Keratinocyte (primary cell): ENCODE results near the gene ALG2. TPM values are rescaled to one million over a fixed set of nuclear protein-coding genes. Genes with fewer than 3 reads are reported as not detected.
"Not testable (repeated sequence)": the region's sequence is repeated elsewhere in the genome, so short reads cannot be mapped to it uniquely, and the experiment has no call there.

Experiments used
- DNase-seq: peaks from one replicate; pipeline ENCODE4 v3.0.0-alpha.2; 2011; ENCODE audit warnings: low read depth, missing footprints, low spot score
- FAIRE-seq: peaks from 2 replicates; lab custom pipeline; 2011; peaks lifted over from hg19 to GRCh38; lab: Jason Lieb, UNC
- H2AFZ ChIP-seq: 2 replicates; pipeline ENCODE4 v1.6.0; 2012; ENCODE audit warnings: low read length, control low read depth, inconsistent platforms; ENCODE audit not compliant: control insufficient read depth
- H3K27ac ChIP-seq: 2 replicates; pipeline ENCODE4 v1.5.1; 2011; ENCODE audit warnings: low read length; ENCODE audit not compliant: control insufficient read depth, insufficient read depth
- H3K27me3 ChIP-seq: 3 replicates; pipeline ENCODE4 v1.6.0; 2011; ENCODE audit warnings: low read length; ENCODE audit not compliant: control insufficient read depth, insufficient read depth; ENCODE audit errors: extremely low read depth
- H3K36me3 ChIP-seq, 2 experiments: 2 replicates in 1 of 2; 3 replicates in 1 of 2; pipeline ENCODE4 v1.5.1; 2011; ENCODE audit warnings: low read length in 2 of 2, mild to moderate bottlenecking in 1 of 2; ENCODE audit not compliant: control insufficient read depth in 2 of 2, insufficient read depth in 2 of 2; ENCODE audit errors: extremely low read depth in 1 of 2
- H3K4me1 ChIP-seq: 3 replicates; pipeline ENCODE4 v1.5.1; 2011; ENCODE audit warnings: low read length; ENCODE audit not compliant: control insufficient read depth, insufficient read depth; ENCODE audit errors: extremely low read depth
- H3K4me2 ChIP-seq: 3 replicates; pipeline ENCODE4 v1.6.0; 2011; ENCODE audit warnings: low read depth, low read length; ENCODE audit not compliant: control insufficient read depth, insufficient read depth; ENCODE audit errors: extremely low read depth
- H3K4me3 ChIP-seq, 3 experiments: fragments of 200-600 bp in 1 of 3; sonication (generic) in 1 of 3; 2 replicates in 2 of 3; 3 replicates in 1 of 3; pipeline ENCODE4 v1.5.1; 2011 to 2016; ENCODE audit warnings: low read length in 3 of 3, mild to moderate bottlenecking in 3 of 3, control low read depth in 2 of 3, inconsistent platforms in 1 of 3, low read depth in 1 of 3, mixed read lengths in 1 of 3, mixed run types in 1 of 3, moderate library complexity in 1 of 3; ENCODE audit not compliant: control insufficient read depth in 2 of 3, insufficient read depth in 2 of 3; ENCODE audit errors: extremely low read depth in 1 of 3
- H3K79me2 ChIP-seq: 2 replicates; pipeline ENCODE4 v1.6.0; 2012; ENCODE audit warnings: low read length; ENCODE audit not compliant: control insufficient read depth, insufficient read depth
- H3K9ac ChIP-seq: 3 replicates; pipeline ENCODE4 v1.6.0; 2011; ENCODE audit warnings: low read length; ENCODE audit not compliant: control insufficient read depth, insufficient read depth; ENCODE audit errors: extremely low read depth
- H3K9me1 ChIP-seq: 3 replicates; pipeline ENCODE4 v1.6.0; 2011; ENCODE audit warnings: low read length; ENCODE audit not compliant: control insufficient read depth, insufficient read depth; ENCODE audit errors: extremely low read depth
- H3K9me3 ChIP-seq: 2 replicates; pipeline ENCODE4 v1.5.1; 2012; ENCODE audit warnings: low read depth, low read length; ENCODE audit not compliant: control insufficient read depth
- H4K20me1 ChIP-seq: 3 replicates; pipeline ENCODE4 v1.6.0; 2011; ENCODE audit warnings: low read length; ENCODE audit not compliant: control insufficient read depth, insufficient read depth; ENCODE audit errors: extremely low read depth
- EZH2 ChIP-seq: IDR thresholded peaks from one replicate; pipeline ENCODE4 v1.6.1; 2012; ENCODE audit warnings: inconsistent platforms, mild to moderate bottlenecking, low read length, moderate library complexity
- dilution Hi-C: fragments of 300-500 bp; cut with MboI; formaldehyde crosslinking; loops from one replicate; pipeline ENCODE4 v1.7.0; 2020; ENCODE audit warnings: low sequenced_read_pairs; ENCODE audit not compliant: extremely low pct_ligation_motif_present
- polyA plus RNA-seq, 5 experiments: library from polyadenylated mRNA; depleted of rRNA in 3 of 5; stranded (reverse) in 3 of 5; stranded (forward) in 1 of 5; unstranded in 1 of 5; fragments of >200 nt; gene quantifications; 1 replicate in 1 of 5; 2 replicates in 3 of 5; 3 replicates in 1 of 5; pipeline versions ENCODE4 v1.2.1 to v1.2.3, GENCODE V29; 2011 to 2012; ENCODE audit warnings: missing spikeins in 2 of 5, low read depth in 1 of 5, low replicate concordance in 1 of 5
- TF ChIP-seq, protein P1 (sequence below), 3 experiments: IDR thresholded peaks in 1 of 3; conservative IDR thresholded peaks in 1 of 3; optimal IDR thresholded peaks in 1 of 3; 2 replicates in 2 of 3; 3 replicates in 1 of 3; pipeline versions ENCODE3 to v1.5.1; 2011; ENCODE audit warnings: low read length in 3 of 3, mild to moderate bottlenecking in 3 of 3, moderate library complexity in 2 of 3, control low read depth in 1 of 3, inconsistent platforms in 1 of 3; ENCODE audit not compliant: insufficient read depth in 2 of 3; ENCODE audit errors: extremely low read depth in 1 of 3

Gene ALG2
- polyA plus RNA-seq, 1 donor (not counting 4 experiments of a cell fraction or from before 2014, with no cell fraction given), result 57.1 TPM

DNA sequence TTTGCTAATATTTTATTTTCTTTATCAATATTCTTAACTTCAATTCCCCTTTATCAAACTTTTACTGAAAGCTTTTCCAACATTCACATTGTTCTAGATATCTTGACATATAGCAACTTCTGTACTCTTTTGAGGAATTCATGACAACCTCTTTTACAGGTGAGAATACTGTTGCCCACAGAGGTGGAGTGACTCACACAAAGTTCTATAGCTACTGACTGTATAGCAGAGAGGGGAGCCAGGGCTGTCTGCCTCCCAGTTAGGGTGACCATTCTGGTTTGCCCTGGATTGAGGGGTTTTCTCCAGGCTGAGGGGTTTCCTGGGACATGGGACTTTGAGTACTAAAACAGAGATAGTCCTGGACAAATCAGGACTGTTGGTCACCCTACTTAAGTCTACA is 16.6 kb upstream of the ALG2 start:
- Histone ChIP-seq H3K4me1 (no peaks in the 10 kb centered on the region), H3K79me2 (no peaks in the 10 kb centered on the region), H3K9ac (no peak overlapping the region), H3K9me1 (peaks cover 2% of the 10 kb centered on the region), H3K36me3 (peaks cover 2 to 4% of the 10 kb centered on the region in 2 experiments), H3K9me3 (no peaks in the 10 kb centered on the region), H2AFZ (no peak overlapping the region), H3K4me2 (no peak overlapping the region), H3K4me3 (no peak overlapping the region), H3K27me3 (no peaks in the 10 kb centered on the region), H4K20me1 (no peaks in the 10 kb centered on the region), H3K27ac (no peak overlapping the region)
- DNase-seq (no peak), FAIRE-seq (no peak)
- TF ChIP-seq EZH2, result no peak
- TF ChIP-seq, protein P1, sequence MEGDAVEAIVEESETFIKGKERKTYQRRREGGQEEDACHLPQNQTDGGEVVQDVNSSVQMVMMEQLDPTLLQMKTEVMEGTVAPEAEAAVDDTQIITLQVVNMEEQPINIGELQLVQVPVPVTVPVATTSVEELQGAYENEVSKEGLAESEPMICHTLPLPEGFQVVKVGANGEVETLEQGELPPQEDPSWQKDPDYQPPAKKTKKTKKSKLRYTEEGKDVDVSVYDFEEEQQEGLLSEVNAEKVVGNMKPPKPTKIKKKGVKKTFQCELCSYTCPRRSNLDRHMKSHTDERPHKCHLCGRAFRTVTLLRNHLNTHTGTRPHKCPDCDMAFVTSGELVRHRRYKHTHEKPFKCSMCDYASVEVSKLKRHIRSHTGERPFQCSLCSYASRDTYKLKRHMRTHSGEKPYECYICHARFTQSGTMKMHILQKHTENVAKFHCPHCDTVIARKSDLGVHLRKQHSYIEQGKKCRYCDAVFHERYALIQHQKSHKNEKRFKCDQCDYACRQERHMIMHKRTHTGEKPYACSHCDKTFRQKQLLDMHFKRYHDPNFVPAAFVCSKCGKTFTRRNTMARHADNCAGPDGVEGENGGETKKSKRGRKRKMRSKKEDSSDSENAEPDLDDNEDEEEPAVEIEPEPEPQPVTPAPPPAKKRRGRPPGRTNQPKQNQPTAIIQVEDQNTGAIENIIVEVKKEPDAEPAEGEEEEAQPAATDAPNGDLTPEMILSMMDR (optimal IDR thresholded peaks at IDR 0.05 in 1 of 3, IDR thresholded peaks at IDR 0.05 in 1 of 3, conservative IDR thresholded peaks at IDR 0.05 in 1 of 3; ENCODE audit: extremely low read depth in 1 of 3, insufficient read depth in 2 of 3, low read length in 3 of 3), result no peak
- dilution Hi-C loops, result no loop called here

DNA sequence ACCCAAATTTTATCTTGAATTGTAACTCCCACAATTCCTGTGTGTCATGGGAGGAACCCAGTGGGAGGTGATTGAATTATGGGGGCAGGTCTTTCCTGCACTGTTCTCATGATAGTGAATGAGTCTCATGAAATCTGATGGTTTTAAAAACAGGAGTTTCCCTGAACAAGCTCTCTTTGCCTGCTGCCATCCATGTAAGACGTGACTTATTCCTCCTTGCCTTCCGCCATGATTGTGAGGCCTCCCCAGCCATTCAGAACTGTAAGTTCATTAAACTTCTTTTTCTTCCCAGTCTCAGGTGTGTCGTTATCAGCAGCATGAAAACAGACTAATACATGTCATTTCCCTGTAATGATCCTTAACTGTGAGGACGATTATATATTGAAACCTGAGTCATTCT is 16.1 kb upstream of the ALG2 start:
- dilution Hi-C loops, result not testable (repeated sequence)

DNA sequence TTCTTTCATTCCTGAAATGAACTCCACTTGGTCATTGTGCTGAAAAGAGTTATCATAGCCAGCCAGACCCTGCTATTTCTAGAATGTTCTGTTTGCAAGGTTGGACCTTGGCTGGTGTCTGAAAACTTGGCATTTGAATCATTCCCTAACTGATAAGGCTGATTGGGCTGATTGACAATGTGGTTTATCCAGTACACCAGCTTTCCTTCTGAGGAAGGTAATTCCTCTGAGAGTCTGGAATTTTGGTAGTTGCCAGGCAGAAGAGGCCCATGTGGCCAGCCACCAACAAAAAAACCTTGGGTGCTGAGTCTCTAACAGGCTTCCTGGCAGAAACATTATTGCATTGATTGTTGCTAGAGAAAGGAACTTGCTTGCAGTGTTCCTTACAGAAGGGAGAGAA is 15.6 kb upstream of the ALG2 start:
- no peaks in the 10 kb centered on the region for H3K79me2 ChIP-seq
- TF ChIP-seq, protein P1 (optimal IDR thresholded peaks at IDR 0.05 in 1 of 3, IDR thresholded peaks at IDR 0.05 in 1 of 3, conservative IDR thresholded peaks at IDR 0.05 in 1 of 3; ENCODE audit: extremely low read depth in 1 of 3, insufficient read depth in 2 of 3, low read length in 3 of 3), result no peak
- TF ChIP-seq EZH2, result no peak
- H3K4me1 ChIP-seq, result no peaks in the 10 kb centered on the region
- no peaks in the 10 kb centered on the region for H3K9me3 ChIP-seq
- FAIRE-seq, result no peak
- dilution Hi-C loops, result no loop called here
- no peaks in the 10 kb centered on the region for H3K27me3 ChIP-seq
- H3K4me3 ChIP-seq, result no peak overlapping the region
- peaks cover 4 to 7% of the 10 kb centered on the region in 2 experiments for H3K36me3 ChIP-seq
- H3K27ac ChIP-seq, result no peak overlapping the region
- H3K9me1 ChIP-seq, result peaks cover 2% of the 10 kb centered on the region
- no peak overlapping the region for H2AFZ ChIP-seq
- DNase-seq, result no peak
- H3K4me2 ChIP-seq, result no peak overlapping the region
- H3K9ac ChIP-seq, result no peak overlapping the region
- H4K20me1 ChIP-seq, result no peaks in the 10 kb centered on the region

More for the DNA sequence above, 16.1 kb upstream of the ALG2 start:
- not testable (repeated sequence) for H3K4me1 ChIP-seq, H4K20me1 ChIP-seq, H3K79me2 ChIP-seq, H2AFZ ChIP-seq, H3K27me3 ChIP-seq, FAIRE-seq, H3K27ac ChIP-seq, H3K36me3 ChIP-seq, DNase-seq, H3K4me3 ChIP-seq, H3K9me3 ChIP-seq, H3K9ac ChIP-seq, H3K9me1 ChIP-seq, H3K4me2 ChIP-seq
